Measurements from ENCODE around the gene VGLL3. TPM values are rescaled to one million over a fixed set of nuclear protein-coding genes. Genes with fewer than 3 reads are reported as not detected.
"Not testable (repeated sequence)": the region's sequence is repeated elsewhere in the genome, so short reads cannot be mapped to it uniquely, and the experiment has no call there.

Gene VGLL3
- total RNA-seq, 2 experiments from 2014 or later, result not detected

DNA sequence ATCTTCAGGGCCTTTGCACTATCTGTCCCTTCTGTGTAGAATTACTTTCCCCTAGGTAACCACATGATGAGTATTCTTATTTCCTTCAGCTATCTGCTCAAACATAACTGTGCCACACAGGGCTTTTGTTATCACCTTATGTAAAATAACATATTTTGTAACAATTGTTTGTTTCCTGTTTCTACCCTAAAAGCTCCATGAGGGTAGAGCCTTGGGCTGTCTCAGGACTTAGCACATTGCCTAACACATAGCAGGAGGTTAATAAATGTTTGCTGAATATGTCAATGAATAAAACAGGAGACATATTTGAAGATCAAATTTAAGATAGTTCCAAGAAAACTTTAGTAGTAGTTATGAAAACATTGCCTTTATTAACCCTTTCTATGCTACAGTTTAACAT is 14.7 kb downstream of the VGLL3 start:
- H3K4me1 Mint-ChIP-seq, result no peaks in the 10 kb centered on the region
- H3K9me3 Mint-ChIP-seq, result no peaks in the 10 kb centered on the region
- DNase-seq, result no peak
- H3K4me3 Mint-ChIP-seq, result no peak overlapping the region
- no peaks in the 10 kb centered on the region for H3K27me3 Mint-ChIP-seq
- H3K36me3 Mint-ChIP-seq, result no peaks in the 10 kb centered on the region
- no peak overlapping the region for H3K27ac Mint-ChIP-seq

DNA sequence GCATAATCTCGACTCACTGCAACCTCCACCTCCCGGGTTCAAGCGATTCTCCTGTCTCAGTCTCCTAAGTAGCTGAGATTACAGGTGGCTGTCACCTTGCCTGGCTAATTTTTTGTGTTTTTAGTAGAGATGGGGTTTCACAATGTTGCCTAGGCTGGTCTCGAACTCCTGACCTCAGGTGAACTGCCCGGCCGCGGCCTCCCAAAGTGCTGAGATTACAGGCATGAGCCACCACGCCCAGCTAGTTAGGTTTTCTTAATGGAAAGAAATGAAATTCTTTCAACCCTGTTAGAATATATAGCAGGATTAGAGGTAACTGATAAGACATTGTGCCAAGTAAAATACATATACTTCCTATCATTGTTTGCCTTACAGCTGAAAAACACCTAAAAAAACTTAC is 16.8 kb downstream of the VGLL3 start:
- H3K27me3 Mint-ChIP-seq, H3K4me3 Mint-ChIP-seq, H3K9me3 Mint-ChIP-seq, H3K4me1 Mint-ChIP-seq, H3K36me3 Mint-ChIP-seq, DNase-seq, H3K27ac Mint-ChIP-seq: not testable (repeated sequence)

- no peak for DNase-seq
- Mint-ChIP-seq H3K4me1 (no peaks in the 10 kb centered on the region), H3K9me3 (no peaks in the 10 kb centered on the region), H3K27ac (no peak overlapping the region), H3K4me3 (no peak overlapping the region), H3K27me3 (no peaks in the 10 kb centered on the region), H3K36me3 (no peaks in the 10 kb centered on the region)
Observed at GRCh38 chr3:86973440-86973839, 17.5 kb downstream of the VGLL3 start.

- no peak for DNase-seq
Observed at GRCh38 chr3:86969500-86970189, 21.3 kb downstream of the VGLL3 start.

GRCh38 chr3:86968244-86968932 is 22.6 kb downstream of the VGLL3 start:
- H3K4me1 Mint-ChIP-seq, result no peaks in the 10 kb centered on the region
- no peaks in the 10 kb centered on the region for H3K36me3 Mint-ChIP-seq
- no peaks in the 10 kb centered on the region for H3K27me3 Mint-ChIP-seq
- no peaks in the 10 kb centered on the region for H3K9me3 Mint-ChIP-seq
- no peak overlapping the region for H3K4me3 Mint-ChIP-seq
- DNase-seq, result no peak
- no peak overlapping the region for H3K27ac Mint-ChIP-seq

More at GRCh38 chr3:86969500-86970189, 21.3 kb downstream of the VGLL3 start:
- H3K36me3 Mint-ChIP-seq, result no peaks in the 10 kb centered on the region
- no peak overlapping the region for H3K27ac Mint-ChIP-seq
- no peak overlapping the region for H3K4me3 Mint-ChIP-seq
- H3K9me3 Mint-ChIP-seq, result no peaks in the 10 kb centered on the region
- no peaks in the 10 kb centered on the region for H3K4me1 Mint-ChIP-seq
- no peaks in the 10 kb centered on the region for H3K27me3 Mint-ChIP-seq

DNA sequence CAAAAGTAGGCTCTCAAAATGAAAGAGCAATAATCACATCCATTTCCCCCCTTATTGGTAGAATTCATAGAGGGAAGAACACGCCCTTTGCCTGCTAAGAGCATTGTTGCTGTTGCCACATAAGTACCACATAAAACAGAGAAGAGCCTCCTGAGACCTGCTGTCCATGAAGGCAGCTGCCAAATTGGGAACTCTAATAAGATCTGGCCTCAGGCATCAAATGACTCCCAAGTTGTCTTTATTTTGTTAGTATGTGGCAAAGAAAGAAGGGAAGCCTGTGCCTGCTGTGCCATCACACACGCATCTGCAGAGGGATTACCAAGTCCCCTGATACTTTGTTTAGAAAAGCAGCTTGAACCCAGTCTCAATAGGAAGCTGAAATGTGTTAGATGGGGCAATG is 23.9 kb downstream of the VGLL3 start:
- DNase-seq, result no peak
- H3K4me1 Mint-ChIP-seq, result no peaks in the 10 kb centered on the region
- no peaks in the 10 kb centered on the region for H3K9me3 Mint-ChIP-seq
- H3K27ac Mint-ChIP-seq, result no peak overlapping the region
- no peaks in the 10 kb centered on the region for H3K36me3 Mint-ChIP-seq
- no peaks in the 10 kb centered on the region for H3K27me3 Mint-ChIP-seq
- H3K4me3 Mint-ChIP-seq, result no peak overlapping the region

- no peaks in the 10 kb centered on the region for H3K27me3 Mint-ChIP-seq
- H3K4me3 Mint-ChIP-seq, result no peak overlapping the region
- H3K4me1 Mint-ChIP-seq, result no peaks in the 10 kb centered on the region
- H3K27ac Mint-ChIP-seq, result no peak overlapping the region
- H3K9me3 Mint-ChIP-seq, result no peaks in the 10 kb centered on the region
- no peaks in the 10 kb centered on the region for H3K36me3 Mint-ChIP-seq
- DNase-seq, result no peak
Observed at GRCh38 chr3:86965166-86965565, 25.8 kb downstream of the VGLL3 start.

- Mint-ChIP-seq H3K27ac (no peak overlapping the region), H3K4me1 (no peaks in the 10 kb centered on the region), H3K4me3 (no peak overlapping the region), H3K27me3 (no peaks in the 10 kb centered on the region), H3K9me3 (no peaks in the 10 kb centered on the region), H3K36me3 (no peaks in the 10 kb centered on the region)
- DNase-seq, result no peak
Observed at GRCh38 chr3:86963611-86964010, 27.3 kb downstream of the VGLL3 start.

GRCh38 chr3:86961297-86961696 is 29.7 kb downstream of the VGLL3 start:
- H3K9me3 Mint-ChIP-seq, result no peaks in the 10 kb centered on the region
- no peak overlapping the region for H3K4me3 Mint-ChIP-seq
- no peaks in the 10 kb centered on the region for H3K4me1 Mint-ChIP-seq
- DNase-seq, result no peak
- H3K27me3 Mint-ChIP-seq, result no peaks in the 10 kb centered on the region
- no peaks in the 10 kb centered on the region for H3K36me3 Mint-ChIP-seq
- H3K27ac Mint-ChIP-seq, result no peak overlapping the region

DNA sequence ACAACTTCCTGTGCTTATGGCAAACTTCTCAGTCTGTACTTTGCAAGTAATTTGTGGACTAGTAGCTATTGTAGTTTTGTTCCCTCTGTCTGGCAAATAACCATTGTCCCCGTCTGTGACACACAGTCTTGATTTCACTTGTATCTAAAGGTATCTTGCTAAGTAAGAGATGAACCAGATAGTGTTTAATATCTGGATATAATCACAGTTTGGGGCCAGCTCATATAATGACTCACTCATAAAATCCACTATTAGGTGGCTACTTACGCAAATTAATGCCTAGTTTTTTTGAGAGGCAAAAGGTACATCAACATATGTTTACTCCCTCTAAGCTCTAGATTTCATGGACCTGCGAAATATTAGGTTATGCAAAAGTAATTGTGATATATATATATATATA is 30.4 kb downstream of the VGLL3 start:
- H3K4me1 Mint-ChIP-seq, result no peaks in the 10 kb centered on the region
- H3K9me3 Mint-ChIP-seq, result no peaks in the 10 kb centered on the region
- no peak overlapping the region for H3K27ac Mint-ChIP-seq
- H3K4me3 Mint-ChIP-seq, result no peak overlapping the region
- DNase-seq, result no peak
- no peaks in the 10 kb centered on the region for H3K27me3 Mint-ChIP-seq
- no peaks in the 10 kb centered on the region for H3K36me3 Mint-ChIP-seq

DNA sequence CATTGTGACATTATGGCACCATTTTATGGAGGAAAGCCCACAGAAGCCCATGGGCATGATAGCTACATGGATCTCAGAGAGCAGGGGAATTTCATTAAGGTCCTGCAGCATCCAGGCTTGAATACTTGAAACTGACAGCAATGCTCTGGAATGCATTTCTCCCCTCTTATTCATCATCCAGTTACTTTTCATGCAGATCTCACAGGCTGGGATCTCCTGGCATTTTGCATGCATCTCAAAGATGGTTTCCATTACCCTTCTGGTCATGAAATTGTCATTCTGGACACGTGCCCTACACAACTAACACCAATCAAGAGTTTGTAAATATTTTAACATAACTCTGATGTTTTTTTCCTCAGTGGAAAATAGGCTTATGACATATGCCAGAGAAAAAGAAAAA is 32.4 kb downstream of the VGLL3 start:
- no peaks in the 10 kb centered on the region for H3K4me1 Mint-ChIP-seq
- DNase-seq, result no peak
- no peaks in the 10 kb centered on the region for H3K9me3 Mint-ChIP-seq
- H3K4me3 Mint-ChIP-seq, result no peak overlapping the region
- no peaks in the 10 kb centered on the region for H3K36me3 Mint-ChIP-seq
- no peaks in the 10 kb centered on the region for H3K27me3 Mint-ChIP-seq
- no peak overlapping the region for H3K27ac Mint-ChIP-seq

GRCh38 chr3:86954747-86955146 is 36.2 kb downstream of the VGLL3 start:
- Mint-ChIP-seq H3K4me1 (no peaks in the 10 kb centered on the region), H3K9me3 (no peaks in the 10 kb centered on the region), H3K27ac (no peak overlapping the region), H3K4me3 (no peak overlapping the region), H3K36me3 (no peaks in the 10 kb centered on the region), H3K27me3 (peaks cover 6% of the 10 kb centered on the region)
- DNase-seq, result no peak

- Mint-ChIP-seq H3K27ac (no peak overlapping the region), H3K4me3 (no peak overlapping the region), H3K27me3 (peaks cover 6% of the 10 kb centered on the region), H3K36me3 (no peaks in the 10 kb centered on the region), H3K4me1 (no peaks in the 10 kb centered on the region), H3K9me3 (no peaks in the 10 kb centered on the region)
- DNase-seq, result no peak
Observed at GRCh38 chr3:86954226-86954625, 36.7 kb downstream of the VGLL3 start.

DNA sequence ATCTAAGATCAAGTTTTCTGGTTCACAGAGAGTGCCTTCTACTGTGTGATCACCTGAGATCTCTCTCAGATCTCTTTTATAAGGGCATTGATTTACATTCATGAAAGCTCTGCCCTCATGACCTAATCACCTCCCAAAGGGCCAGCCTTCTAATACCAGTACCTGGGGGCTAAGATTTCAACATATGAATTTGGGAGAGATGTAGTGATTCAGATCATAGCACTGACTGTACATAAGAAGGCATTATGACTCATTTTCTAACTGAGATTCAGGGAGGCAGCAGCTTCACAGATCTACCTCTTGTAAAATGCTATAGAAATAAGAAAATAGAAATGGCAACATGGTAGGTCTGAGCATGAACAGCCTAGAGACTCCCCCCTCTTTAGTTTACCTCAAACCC is 39.6 kb downstream of the VGLL3 start:
- Mint-ChIP-seq H3K27me3 (peaks cover 6% of the 10 kb centered on the region), H3K27ac (no peak overlapping the region), H3K36me3 (no peaks in the 10 kb centered on the region), H3K4me3 (no peak overlapping the region), H3K4me1 (no peaks in the 10 kb centered on the region), H3K9me3 (no peaks in the 10 kb centered on the region)
- no peak for DNase-seq

DNA sequence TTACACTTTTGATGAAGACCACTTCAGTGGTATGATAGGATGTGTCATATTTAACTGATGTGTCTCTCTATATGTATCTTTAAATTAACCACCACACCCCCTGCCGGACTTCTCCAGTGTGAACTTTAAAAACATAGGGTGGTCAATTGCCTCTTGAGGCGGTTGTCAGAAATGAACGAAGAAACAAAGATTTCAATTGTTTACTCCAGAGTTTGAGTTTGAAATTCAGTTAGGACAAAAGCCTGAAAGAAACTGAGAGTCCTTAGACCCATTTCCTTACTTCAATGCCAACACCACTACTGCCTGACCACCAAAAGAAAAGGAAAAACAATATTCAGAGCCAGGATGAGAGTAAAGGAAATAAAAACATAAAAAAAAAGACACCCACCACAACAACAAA is 40.2 kb downstream of the VGLL3 start:
- H3K9me3 Mint-ChIP-seq, result no peaks in the 10 kb centered on the region
- H3K4me1 Mint-ChIP-seq, result no peaks in the 10 kb centered on the region
- no peak overlapping the region for H3K4me3 Mint-ChIP-seq
- H3K27me3 Mint-ChIP-seq, result peaks cover 6% of the 10 kb centered on the region
- no peak overlapping the region for H3K27ac Mint-ChIP-seq
- DNase-seq, result no peak
- no peaks in the 10 kb centered on the region for H3K36me3 Mint-ChIP-seq

- no peak overlapping the region for H3K27ac Mint-ChIP-seq
- no peaks in the 10 kb centered on the region for H3K4me1 Mint-ChIP-seq
- H3K9me3 Mint-ChIP-seq, result peaks cover 2% of the 10 kb centered on the region
Observed at GRCh38 chr3:86949850-86950249, 41.1 kb downstream of the VGLL3 start.

More at GRCh38 chr3:86949850-86950249, 41.1 kb downstream of the VGLL3 start:
- Mint-ChIP-seq H3K36me3 (no peaks in the 10 kb centered on the region), H3K27me3 (peaks cover 6% of the 10 kb centered on the region), H3K4me3 (no peak overlapping the region)
- no peak for DNase-seq

Data from activated naive CD8-positive, alpha-beta T cell treated with anti-CD3 and anti-CD28 coated beads for 36 hours (primary cell).